ENCODE measurements around the gene RASSF7.

The RASSF7 gene

GRCh38 chr11:553083-553987, 7.4 kb upstream of the RASSF7 start:
- DNase-seq = no peak

GRCh38 chr11:553988-554340, 6.8 kb upstream of the RASSF7 start:
- DNase-seq = no peak

- DNase-seq = no peak
These were observed 6.1 kb upstream of the RASSF7 start for GRCh38 chr11:554428-555226.

GRCh38 chr11:555227-555779, 5.5 kb upstream of the RASSF7 start:
- no peak for DNase-seq

GRCh38 chr11:555780-556661, 4.7 kb upstream of the RASSF7 start:
- DNase-seq = no peak

GRCh38 chr11:556662-557256, 4.0 kb upstream of the RASSF7 start:
- no peak for DNase-seq

GRCh38 chr11:557328-558132, 3.2 kb upstream of the RASSF7 start:
- no peak for DNase-seq

- no peak for DNase-seq
These were observed 2.3 kb upstream of the RASSF7 start for GRCh38 chr11:558503-558902.

GRCh38 chr11:559020-559620, 1.6 kb upstream of the RASSF7 start:
- no peak for DNase-seq

- no peak for DNase-seq
These were observed 962 bp upstream of the RASSF7 start for GRCh38 chr11:559712-560304.

GRCh38 chr11:561148-562003, 606 bp downstream of the RASSF7 start:
- no peak for DNase-seq

- DNase-seq = no peak
These were observed 1.4 kb downstream of the RASSF7 start for GRCh38 chr11:562046-562645.

GRCh38 chr11:563066-563811, 2.5 kb downstream of the RASSF7 start:
- DNase-seq = no peak

GRCh38 chr11:563812-564578, 3.2 kb downstream of the RASSF7 start:
- DNase-seq = no peak

GRCh38 chr11:565921-566509, 5.2 kb downstream of the RASSF7 start:
- DNase-seq = no peak

- peak; percentile 23 for DNase-seq
These were observed 6.3 kb downstream of the RASSF7 start for GRCh38 chr11:567011-567628.
